ENCODE measurements around the gene LARP4B. TPM values are rescaled to one million over a fixed set of nuclear protein-coding genes. Genes with fewer than 3 reads are reported as not detected.

Gene LARP4B
- total RNA-seq, 4 donors from 2014 or later, result 37.2 to 103 (median 54.7) TPM

GRCh38 chr10:958106-958505 lies 26.6 kb upstream of the LARP4B start:
- TF ChIP-seq CTCF (IDR thresholded peaks at IDR 0.05), result no peak
- ATAC-seq (ENCODE audit: low FRiP score) (no peak), DNase-seq (ENCODE audit: low spot score) (no peak)

GRCh38 chr10:955820-956217 lies 24.3 kb upstream of the LARP4B start:
- TF ChIP-seq CTCF (IDR thresholded peaks at IDR 0.05), result no peak
- no peak for DNase-seq (ENCODE audit: low spot score)
- ATAC-seq (ENCODE audit: low FRiP score), result no peak

DNA sequence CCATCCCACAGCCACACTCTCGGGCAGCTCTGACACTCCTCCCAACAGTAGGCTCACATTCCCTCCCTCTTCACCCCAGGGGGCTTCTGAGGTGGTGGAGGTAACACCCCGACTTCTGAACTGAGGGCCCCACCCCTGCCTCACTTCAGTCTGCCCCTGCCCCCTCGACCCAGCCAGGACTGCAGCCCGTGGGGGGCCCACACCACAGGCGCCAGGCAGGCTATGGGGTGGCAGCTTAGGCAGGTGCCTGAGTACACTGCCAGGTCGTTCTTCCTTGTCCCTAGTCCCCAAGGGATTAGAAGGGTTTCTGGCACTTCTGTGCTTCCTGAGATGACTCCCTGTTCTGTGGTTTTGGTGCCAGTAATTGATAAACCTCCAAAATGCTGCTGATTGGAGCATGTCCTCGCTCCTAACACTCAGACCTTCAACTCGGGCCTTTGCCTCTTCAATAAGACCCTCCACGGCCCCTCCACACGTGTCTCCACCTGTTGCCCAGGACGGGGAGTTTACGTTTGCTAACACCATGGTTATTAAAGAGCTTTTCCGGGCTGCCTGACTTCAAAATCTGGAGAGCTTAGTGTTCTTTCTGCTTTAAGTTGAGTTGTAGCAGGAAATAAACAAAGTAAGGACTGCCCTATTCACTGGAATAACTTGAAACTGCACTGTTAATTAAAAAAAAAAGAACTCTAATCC lies 23.8 kb upstream of the LARP4B start:
- ATAC-seq (ENCODE audit: low FRiP score) (no peak), DNase-seq (ENCODE audit: low spot score) (no peak)
- no peak for TF ChIP-seq CTCF (IDR thresholded peaks at IDR 0.05)

DNA sequence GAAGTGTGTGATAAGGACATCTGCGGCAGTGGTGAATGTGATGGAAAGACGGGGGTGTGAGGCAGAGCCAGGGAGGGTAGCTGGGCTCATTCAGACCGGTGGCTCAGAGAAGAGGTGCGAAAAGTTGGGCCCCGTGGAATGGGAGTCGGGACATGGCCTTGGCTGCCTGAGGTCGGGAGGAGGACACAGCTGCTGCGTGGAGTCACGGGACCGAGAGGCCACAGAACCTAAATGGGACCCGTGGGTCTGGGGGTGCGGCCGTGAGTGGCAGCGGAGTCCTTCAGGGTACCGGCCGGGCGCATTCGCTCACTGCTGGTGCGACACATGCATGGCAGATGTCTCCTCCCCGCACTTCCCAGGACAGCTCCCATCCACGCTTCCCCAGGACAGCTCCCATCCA lies 22.9 kb upstream of the LARP4B start:
- no peak for DNase-seq (ENCODE audit: low spot score)
- no peak for TF ChIP-seq CTCF (IDR thresholded peaks at IDR 0.05)
- ATAC-seq (ENCODE audit: low FRiP score), result no peak

GRCh38 chr10:953836-954235 lies 22.3 kb upstream of the LARP4B start:
- ATAC-seq (ENCODE audit: low FRiP score) (no peak), DNase-seq (ENCODE audit: low spot score) (no peak)
- TF ChIP-seq CTCF (IDR thresholded peaks at IDR 0.05), result no peak

DNA sequence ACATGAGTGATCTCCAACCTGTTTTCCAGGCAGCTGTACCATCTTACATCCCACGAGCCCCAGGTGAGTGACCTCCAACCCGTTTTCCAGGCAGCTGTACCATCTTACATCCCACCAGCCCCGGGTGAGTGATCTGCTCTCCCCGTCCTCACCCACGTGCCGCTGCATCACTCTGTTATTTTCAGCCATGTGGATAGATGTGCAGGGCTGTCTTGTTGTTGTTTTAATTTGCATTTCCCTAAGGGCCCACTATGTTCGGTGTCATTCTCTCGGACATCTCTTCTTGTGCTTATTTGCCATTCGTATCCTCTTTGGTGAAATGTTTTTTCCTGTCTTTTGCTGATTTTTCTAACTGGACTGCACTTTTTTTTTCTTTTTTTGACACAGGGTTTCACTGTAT lies 17.9 kb upstream of the LARP4B start:
- no peak for ATAC-seq (ENCODE audit: low FRiP score)
- no peak for DNase-seq (ENCODE audit: low spot score)
- TF ChIP-seq CTCF (IDR thresholded peaks at IDR 0.05), result no peak

GRCh38 chr10:948347-948746 lies 16.8 kb upstream of the LARP4B start:
- ATAC-seq (ENCODE audit: low FRiP score), result no peak

More at GRCh38 chr10:948347-948746, 16.8 kb upstream of the LARP4B start:
- no peak for DNase-seq (ENCODE audit: low spot score)
- no peak for TF ChIP-seq CTCF (IDR thresholded peaks at IDR 0.05)
